ENCODE measurements around the gene GLB1L2. TPM values are rescaled to one million over a fixed set of nuclear protein-coding genes. Genes with fewer than 3 reads are reported as not detected.

The GLB1L2 gene
- total RNA-seq, 4 donors from 2014 or later = 4.2 to 21.6 (median 12.4) TPM

- Histone ChIP-seq H3K4me3 (no peak overlapping the region), H3K27me3 (no peaks in the 10 kb centered on the region)
Observed at GRCh38 chr11:134382257-134382656, 50.5 kb downstream of the GLB1L2 start.

DNA sequence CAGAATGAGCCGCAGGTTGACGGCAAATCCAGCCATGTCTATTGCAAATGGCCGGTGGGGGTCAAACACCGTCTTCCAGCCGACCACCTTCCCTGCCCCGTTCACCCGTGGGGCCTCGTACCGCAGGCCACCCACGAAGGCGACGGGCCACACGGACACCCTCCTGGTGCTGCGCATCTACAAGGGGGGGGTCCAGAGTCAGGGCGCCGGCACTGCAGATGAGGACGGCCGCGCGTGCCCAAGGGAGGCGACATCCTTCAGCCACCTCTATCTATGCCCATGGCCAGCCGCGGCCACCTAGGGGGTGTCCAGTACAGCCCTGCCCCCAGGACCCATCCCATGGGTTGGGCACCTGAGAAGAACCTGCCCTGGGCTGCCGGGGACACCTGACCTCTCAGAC, 51.0 kb downstream of the GLB1L2 start:
- H3K4me3 ChIP-seq = no peak overlapping the region

More at GRCh38 chr11:134382257-134382656, 50.5 kb downstream of the GLB1L2 start:
- TF ChIP-seq, protein P1, sequence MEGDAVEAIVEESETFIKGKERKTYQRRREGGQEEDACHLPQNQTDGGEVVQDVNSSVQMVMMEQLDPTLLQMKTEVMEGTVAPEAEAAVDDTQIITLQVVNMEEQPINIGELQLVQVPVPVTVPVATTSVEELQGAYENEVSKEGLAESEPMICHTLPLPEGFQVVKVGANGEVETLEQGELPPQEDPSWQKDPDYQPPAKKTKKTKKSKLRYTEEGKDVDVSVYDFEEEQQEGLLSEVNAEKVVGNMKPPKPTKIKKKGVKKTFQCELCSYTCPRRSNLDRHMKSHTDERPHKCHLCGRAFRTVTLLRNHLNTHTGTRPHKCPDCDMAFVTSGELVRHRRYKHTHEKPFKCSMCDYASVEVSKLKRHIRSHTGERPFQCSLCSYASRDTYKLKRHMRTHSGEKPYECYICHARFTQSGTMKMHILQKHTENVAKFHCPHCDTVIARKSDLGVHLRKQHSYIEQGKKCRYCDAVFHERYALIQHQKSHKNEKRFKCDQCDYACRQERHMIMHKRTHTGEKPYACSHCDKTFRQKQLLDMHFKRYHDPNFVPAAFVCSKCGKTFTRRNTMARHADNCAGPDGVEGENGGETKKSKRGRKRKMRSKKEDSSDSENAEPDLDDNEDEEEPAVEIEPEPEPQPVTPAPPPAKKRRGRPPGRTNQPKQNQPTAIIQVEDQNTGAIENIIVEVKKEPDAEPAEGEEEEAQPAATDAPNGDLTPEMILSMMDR (IDR thresholded peaks at IDR 0.05) = no peak
- TF ChIP-seq POLR2A (IDR thresholded peaks at IDR 0.05) = no peak
- H3K9me3 ChIP-seq = no peaks in the 10 kb centered on the region
- no peak overlapping the region for H3K27ac ChIP-seq
- no peaks in the 10 kb centered on the region for H3K36me3 ChIP-seq
- no peak for DNase-seq
- no peaks in the 10 kb centered on the region for H3K4me1 ChIP-seq

GRCh38 chr11:134383576-134384221, 51.9 kb downstream of the GLB1L2 start:
- H3K27ac ChIP-seq = no peak overlapping the region
- no peak for DNase-seq
- no peaks in the 10 kb centered on the region for H3K4me1 ChIP-seq
- no peaks in the 10 kb centered on the region for H3K27me3 ChIP-seq
- TF ChIP-seq, protein P1 (IDR thresholded peaks at IDR 0.05) = no peak
- TF ChIP-seq POLR2A (IDR thresholded peaks at IDR 0.05) = no peak
- no peaks in the 10 kb centered on the region for H3K36me3 ChIP-seq
- no peak overlapping the region for H3K4me3 ChIP-seq
- no peaks in the 10 kb centered on the region for H3K9me3 ChIP-seq

More for the DNA sequence above, 51.0 kb downstream of the GLB1L2 start:
- DNase-seq = no peak
- Histone ChIP-seq H3K36me3 (no peaks in the 10 kb centered on the region), H3K9me3 (no peaks in the 10 kb centered on the region), H3K27ac (no peak overlapping the region), H3K27me3 (no peaks in the 10 kb centered on the region), H3K4me1 (no peaks in the 10 kb centered on the region)
- TF ChIP-seq POLR2A (IDR thresholded peaks at IDR 0.05) = no peak
- TF ChIP-seq, protein P1 (IDR thresholded peaks at IDR 0.05) = no peak

DNA sequence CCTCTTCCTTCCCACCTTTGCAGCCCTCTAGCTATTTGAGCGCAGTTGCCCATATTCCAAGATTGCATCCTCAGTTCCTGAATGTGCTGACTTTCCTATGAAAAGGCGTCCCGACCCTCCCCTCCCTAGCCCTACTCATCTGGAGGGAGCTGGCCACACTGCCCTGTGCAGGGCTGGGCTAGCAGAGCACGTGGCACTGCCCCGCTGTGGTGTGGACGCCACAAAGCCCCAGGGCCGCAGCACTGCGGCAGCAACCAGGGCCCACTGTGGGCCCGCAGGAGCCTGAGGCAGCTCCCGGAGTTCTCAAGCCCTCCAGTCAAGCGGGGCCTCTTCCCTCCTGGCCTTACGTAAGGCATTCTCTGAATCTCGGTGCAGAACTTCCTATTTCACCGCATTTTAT, 52.6 kb downstream of the GLB1L2 start:
- no peaks in the 10 kb centered on the region for H3K9me3 ChIP-seq
- no peaks in the 10 kb centered on the region for H3K36me3 ChIP-seq
- no peak overlapping the region for H3K4me3 ChIP-seq
- TF ChIP-seq, protein P1 (IDR thresholded peaks at IDR 0.05) = no peak
- TF ChIP-seq POLR2A (IDR thresholded peaks at IDR 0.05) = no peak
- H3K27me3 ChIP-seq = no peaks in the 10 kb centered on the region
- H3K27ac ChIP-seq = no peak overlapping the region
- no peaks in the 10 kb centered on the region for H3K4me1 ChIP-seq
- DNase-seq = no peak

DNA sequence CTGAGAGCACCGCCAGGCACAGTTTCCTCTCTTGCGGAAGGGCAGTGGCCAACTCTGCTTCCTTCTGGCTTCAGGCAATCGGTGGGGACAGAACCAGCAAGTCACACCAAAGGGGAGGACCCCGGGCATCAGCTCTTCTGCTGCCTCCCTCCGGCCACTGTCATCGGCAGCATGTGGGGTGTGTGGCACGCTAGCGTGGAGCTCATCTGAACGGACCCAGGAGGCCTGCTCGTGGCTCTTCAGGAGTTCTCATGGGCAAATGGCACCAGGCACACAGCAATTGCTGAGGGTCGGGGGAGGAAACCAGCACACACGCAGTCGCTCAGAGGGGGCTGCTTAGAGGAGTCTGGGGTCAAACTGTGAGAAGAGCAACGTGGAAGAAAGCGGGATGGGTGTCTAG, 53.4 kb downstream of the GLB1L2 start:
- Histone ChIP-seq H3K9me3 (no peaks in the 10 kb centered on the region), H3K4me3 (no peak overlapping the region), H3K36me3 (no peaks in the 10 kb centered on the region), H3K27ac (no peak overlapping the region), H3K27me3 (no peaks in the 10 kb centered on the region), H3K4me1 (no peaks in the 10 kb centered on the region)
- TF ChIP-seq, protein P1 (IDR thresholded peaks at IDR 0.05) = no peak
- TF ChIP-seq POLR2A (IDR thresholded peaks at IDR 0.05) = no peak
- DNase-seq = no peak

Measured in Peyer's patch (tissue), 4 donors.